Caki2 (cell line): ENCODE data around the gene ELMOD3. TPM values are rescaled to one million over a fixed set of nuclear protein-coding genes. Genes with fewer than 3 reads are reported as not detected.
"Not testable (repeated sequence)": the region's sequence is repeated elsewhere in the genome, so short reads cannot be mapped to it uniquely, and the experiment has no call there.

Source experiments
- DNase-seq: peaks from one replicate; pipeline ENCODE4 v3.0.0-alpha.2; 2015; ENCODE audit warnings: low read depth
- in situ Hi-C: cut with HindIII; loops from 2 replicates; pipeline ENCODE4 v1.10.0; 2016; ENCODE audit warnings: low sequenced_read_pairs, low pct_unique_long_range_greater_than_20kb, mixed read lengths
- total RNA-seq: library from RNA; depleted of rRNA; stranded (reverse); fragments of >200 nt; shearing (Covaris generic); gene quantifications from 2 replicates; pipeline ENCODE4 v1.2.3, GENCODE V29; 2014; ENCODE audit warnings: low replicate concordance; rRNA removed

ELMOD3 gene
- total RNA-seq, 1 experiment from 2014 or later: 21.3 TPM

DNA sequence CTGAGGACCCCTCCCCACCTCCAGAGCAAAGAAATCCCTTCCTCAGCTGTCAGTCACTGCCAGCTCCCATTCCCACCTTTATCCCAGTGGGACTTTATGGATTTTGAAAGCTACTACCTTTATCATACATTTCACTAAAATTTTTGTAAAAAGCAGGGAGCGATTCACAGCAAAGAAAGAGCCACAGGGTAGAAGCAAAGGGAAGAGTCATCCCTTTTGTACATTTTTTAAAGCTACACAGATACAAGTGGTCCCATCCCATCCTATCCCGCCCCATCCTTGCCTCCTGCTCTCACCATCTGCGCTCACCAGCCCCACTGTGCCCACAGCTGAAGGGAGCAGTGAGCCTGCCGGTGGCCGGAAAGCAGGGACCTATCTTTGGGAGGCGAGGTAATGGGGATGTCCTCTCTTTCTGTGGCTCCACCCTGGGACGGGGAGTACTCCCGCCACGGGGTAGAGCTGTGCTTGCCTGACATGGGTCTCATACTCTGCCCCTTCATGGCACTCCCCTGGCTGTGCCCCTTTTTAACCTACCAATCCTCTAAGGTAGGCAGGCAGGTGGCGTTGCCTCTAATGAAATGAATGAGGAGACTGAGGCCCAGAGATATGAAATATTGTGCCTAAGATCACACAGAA is 77.1 kb downstream of the ELMOD3 start:
- DNase-seq: no peak

DNA sequence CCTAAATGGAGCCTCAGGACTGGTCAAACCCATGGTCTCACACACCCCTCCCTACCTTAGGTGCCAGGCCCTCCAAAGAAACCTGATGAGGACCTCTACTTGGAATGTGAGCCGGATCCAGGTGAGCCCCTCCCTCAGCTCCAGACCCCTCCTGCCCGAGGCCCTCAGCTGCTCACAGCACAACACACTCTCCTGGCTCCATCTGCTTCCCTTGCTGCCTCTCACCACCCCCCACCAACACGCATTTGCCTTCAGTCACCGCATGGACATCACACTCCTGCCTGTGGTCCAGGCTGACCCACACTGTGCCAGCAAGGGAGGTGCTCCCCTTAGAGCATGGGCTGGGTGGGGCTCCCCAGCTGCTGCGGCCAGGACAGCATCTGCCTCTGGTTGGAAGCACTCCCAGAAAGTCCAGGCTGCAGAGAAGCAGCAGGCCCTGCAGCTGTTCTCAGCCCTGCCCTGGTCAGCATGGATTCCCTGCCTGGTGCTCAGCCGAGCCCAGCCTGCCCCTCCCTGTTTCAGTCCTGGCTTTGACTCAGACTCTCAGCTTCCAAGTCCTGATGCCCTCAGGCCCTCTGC is 79.0 kb downstream of the ELMOD3 start:
- DNase-seq: peak; percentile 54
- in situ Hi-C loops: no loop called here

More for the DNA sequence above, 77.1 kb downstream of the ELMOD3 start:
- in situ Hi-C loops: no loop called here

DNA sequence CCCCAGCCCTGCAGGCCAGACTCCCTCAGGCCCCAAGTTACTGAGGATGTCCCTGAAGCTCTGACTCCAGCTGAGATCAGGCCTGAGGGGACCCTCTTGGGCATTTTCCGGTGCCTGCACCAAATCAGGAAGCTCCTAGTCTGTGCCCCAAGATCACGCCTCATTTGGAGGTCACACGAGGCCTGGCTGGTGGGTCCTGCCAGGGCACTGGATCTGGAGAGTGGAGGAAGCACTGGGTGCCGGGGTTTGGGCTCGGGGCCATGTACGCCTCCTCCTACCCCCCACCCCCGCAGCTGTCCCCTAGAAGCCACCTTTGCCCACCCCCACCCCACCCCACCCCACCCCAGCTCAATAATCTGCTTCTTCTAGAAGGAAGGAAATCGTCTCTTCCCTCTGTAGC is 80.1 kb downstream of the ELMOD3 start:
- in situ Hi-C loops: no loop called here
- DNase-seq: no peak

DNA sequence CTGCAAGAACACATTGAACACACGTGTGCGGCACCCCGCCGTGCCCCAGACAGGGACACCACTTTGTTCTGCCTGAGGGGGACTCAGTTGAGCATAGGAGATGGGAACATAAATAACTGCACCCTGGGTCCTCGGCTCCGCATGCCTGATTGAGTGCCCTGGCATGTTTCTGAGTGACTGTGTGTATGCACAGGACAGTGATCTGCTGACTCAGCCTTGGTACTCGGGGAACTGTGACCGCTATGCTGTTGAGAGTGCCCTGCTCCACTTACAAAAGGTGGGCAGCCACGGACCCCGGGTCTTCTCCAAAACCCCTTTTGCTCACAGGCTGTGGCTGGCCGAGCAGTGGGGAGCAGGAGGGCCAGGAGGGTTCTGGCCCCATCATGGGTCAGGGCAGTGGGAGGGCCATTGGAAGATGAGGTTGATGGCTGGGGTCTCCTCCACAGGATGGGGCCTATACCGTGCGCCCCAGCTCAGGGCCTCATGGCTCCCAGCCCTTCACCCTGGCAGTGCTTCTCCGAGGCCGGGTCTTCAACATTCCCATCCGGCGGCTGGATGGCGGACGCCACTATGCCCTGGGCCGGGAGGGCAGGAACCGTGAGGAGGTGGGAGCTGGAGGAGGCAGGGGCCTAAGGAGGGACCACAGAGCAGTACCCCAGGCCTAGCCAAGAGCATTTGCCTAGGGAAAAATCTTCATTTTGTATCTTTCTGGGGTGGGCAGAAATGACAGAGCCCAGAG is 80.8 kb downstream of the ELMOD3 start:
- in situ Hi-C loops: no loop called here

DNA sequence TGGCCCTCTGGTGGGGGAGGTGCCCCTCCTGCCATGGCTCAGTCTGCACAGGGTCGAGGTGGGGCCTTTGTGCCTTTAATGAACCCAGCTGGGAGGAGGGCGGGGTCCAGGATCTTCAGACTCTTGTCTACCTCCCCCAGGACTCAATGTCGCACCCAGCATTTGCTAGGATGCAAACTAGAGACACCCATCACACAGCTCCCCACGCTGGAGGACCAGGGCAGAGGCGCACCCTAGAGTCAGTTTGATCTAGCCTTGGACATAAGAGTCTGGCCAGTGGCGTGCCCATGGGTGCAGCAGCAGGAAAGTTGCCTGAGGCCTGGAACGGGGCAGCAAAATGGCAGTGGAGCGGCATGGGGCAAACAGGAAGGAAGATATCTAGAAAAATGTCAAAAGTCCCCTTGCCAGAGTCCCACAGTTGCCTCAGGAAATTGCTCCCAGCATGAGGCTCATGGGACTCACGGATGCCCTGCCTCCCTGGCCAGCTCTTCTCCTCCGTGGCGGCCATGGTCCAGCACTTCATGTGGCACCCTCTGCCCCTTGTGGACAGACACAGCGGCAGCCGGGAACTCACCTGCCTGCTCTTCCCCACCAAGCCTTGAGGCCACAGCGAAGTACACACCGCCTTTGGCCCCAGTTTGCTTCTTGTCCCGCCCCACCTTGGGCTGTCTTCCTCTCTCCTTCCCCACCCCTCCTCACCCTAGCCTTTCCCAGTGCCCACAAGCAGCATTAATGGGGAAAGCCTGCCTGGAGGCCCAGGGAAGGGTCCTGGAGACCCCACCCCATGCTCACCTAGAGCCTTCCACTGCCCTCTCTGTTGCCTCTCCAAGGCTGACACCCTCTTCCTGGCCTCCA is 81.6 kb downstream of the ELMOD3 start:
- DNase-seq: no peak
- in situ Hi-C loops: no loop called here

More for the DNA sequence above, 80.8 kb downstream of the ELMOD3 start:
- DNase-seq: peak; percentile 74

DNA sequence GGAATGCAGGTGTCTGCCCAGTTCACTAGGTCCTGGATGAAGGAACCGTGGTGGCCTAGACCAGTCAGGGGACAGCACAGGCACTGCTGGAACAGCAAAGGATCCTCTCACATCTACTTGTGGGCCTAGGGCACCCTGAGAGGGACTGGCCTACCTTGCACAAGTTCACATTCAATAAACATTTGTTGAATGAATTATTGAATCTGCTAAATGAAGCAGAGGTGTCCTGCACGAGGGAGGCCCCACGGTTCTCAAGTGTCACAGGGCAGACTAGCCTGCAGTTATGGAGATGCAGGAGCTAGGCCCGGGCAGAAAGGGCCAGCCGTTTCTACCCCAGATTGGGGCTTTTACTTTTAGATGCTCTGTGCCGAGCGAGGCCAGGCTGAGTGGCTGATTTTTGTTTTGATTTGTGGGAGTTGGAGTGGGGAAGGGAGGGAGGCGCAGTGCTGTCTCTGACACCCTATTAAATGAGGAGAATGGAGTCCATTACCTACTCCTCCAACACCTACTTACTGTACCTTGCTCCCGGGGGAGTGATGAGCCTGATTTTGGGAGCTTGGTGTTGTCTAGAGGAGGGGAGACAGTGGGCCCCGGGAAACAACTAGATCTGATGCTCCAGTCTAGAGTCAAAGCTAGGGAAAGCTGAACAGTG is 82.4 kb downstream of the ELMOD3 start:
- in situ Hi-C loops: no loop called here
- no peak for DNase-seq

DNA sequence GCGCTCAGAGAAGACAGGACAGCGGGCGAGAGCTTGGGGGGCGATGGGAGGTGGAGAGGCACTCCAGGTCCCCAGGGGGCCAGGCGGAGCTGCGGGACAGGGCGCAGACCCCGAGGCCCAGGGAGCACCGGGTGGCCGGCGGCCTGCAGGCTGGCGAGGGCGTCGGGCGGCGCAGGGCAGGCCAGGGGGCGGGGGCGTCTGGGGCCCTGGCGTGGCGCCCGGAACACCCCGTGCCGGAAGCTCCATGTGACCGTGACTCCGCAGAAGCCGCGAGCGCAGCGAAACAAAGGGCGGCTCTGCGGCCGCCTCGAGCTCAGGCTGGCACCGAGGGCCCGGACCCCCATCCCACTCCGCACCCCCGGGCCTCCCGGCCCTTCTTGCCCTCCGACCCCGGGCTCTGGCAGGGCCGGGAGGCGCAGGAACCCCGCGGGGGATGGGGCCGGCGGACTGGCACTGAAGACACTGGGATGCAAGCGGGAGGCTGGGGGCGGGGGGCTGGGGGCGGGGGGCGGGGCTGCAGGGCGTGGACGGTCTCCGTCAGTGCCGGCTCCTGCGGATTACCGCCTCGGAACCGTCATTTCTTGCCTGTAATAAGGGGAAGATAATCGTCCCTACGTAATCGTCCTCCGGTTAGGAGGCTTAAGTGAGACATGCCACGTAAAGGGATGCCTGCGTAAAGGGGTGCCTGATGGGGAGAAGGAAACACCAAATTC is 83.1 kb downstream of the ELMOD3 start:
- peak; percentile 90 for DNase-seq
- in situ Hi-C loops: no loop called here

DNA sequence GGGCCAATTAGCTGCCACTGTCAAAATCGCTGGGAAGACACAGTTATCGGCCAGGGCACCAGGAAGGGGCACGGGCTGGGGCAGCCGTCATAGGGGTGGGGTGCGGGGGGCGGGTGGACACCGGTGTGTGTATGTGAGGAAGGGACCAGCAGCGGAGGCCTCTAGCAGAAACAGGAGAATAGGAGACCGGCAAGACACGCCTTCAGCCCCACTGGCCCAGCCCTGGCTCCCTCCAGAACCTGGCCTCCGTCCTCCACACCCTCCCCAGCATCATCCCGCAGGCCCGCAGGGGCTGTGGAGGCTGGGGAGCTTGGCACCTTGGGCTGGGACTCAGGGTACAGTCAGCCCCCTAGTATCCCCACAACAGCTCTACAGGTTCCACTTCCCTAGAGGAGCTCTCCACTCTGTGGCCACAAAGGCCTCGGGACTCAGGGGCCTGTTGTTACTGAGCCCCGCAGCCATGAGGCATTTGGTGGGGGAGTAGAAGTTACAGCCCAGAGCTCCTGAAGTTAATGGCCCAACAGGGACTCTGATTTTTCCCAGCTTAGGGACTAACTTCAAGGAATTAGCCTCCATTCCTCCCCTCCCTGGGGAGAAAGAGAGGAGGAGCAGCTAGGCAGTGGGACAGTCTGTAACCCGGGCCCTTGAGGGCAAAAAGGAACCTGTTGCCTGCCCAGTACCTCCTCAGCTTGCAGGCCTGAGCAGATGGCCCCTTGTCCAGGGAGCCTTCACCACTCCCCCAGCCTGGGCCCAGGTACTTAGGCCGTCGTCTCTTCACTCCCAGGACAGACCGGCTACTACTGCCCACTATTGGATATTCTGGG is 83.8 kb downstream of the ELMOD3 start:
- in situ Hi-C loops: no loop called here
- DNase-seq: peak; percentile 60

DNA sequence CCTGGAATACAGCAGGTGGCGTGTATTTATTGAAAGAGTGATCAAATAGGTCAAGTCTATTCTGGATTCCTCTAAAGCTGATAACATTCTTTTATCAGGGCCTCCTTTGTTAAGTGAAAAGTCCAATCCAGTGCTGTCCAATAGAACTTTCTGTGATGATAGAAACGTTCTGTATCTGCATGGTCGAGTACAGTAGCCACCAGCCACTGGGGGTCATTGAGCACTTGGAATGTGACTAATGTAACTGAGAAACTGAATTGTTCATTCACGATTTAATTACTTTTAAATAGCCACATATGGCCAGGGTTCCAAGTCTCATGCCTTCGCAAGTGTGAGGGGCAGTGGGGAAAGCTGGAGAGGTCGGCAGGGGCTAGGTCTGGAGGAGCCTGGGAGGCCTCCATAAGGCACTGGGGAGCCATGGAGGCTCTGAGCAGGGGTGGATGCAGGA is 84.5 kb downstream of the ELMOD3 start:
- DNase-seq: no peak
- in situ Hi-C loops: no loop called here

DNA sequence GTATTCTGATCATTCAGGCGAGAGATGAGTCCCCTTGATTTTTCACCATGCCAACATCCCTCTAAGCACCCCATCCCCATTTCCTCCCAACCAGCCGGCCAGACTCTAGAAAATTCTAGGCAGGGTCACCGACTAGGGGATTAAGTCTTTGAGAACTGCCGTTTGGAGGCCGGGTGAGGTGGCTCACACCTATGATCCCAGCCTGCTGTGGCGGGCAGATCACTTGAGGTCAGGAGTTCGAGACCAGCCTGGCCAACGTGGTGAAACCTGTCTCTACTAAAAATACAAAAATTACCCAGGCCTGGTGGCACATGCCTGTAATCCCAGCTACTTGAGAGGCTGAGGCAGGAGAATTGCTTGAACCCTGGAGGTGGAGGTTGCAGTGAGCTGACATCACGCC is 85.0 kb downstream of the ELMOD3 start:
- DNase-seq, in situ Hi-C loops: not testable (repeated sequence)

DNA sequence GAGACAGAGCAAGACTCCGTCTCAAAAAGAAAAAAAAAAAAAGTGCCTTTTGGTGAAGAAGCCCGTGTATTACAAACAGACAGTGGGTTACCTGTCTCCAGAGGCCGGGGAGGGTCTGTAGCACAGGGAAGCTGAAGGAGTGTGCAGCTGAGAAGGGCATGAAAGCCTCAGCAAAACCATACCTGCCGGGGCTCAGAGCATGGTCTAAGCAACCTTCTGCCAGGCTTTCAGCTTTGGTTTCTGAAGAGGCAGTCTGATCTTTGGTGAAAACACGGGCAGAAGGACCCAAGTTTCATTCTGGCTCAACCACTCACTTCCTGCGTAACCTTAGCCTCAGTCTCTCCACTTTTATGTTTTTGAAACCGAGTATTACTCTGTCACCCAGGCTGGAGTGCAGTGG is 85.4 kb downstream of the ELMOD3 start:
- in situ Hi-C loops: no loop called here
- no peak for DNase-seq

DNA sequence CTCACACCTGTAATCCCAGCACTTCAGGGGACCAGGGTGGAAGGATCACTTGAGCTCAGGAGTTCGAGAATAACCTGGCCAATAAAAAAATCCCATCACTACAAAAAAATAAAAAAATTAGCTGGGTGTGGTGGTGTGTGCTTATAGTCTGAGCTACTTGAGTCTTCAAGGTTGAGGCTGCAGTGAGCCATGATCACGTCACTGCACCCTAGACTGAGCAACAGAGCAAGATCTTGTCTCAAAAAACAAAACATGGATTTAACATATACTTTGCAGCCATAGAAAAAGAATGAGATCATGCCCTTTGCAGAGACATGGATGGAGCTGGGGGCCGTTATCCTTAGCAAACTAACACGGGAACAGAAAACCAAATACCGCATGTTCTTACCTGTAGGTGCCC is 86.2 kb downstream of the ELMOD3 start:
- in situ Hi-C loops: no loop called here
- DNase-seq: no peak

Other genes starting within 250 kb of the ELMOD3 start
- 0.07 TPM in 1 of 2 replicates, not detected in the other for gene TCF7L1, start 221.4 kb upstream of the ELMOD3 start, total RNA-seq
- gene TGOLN2, start 26.8 kb upstream of the ELMOD3 start, total RNA-seq: 38.2 and 41.5 TPM in 2 replicates
- 52.8 and 86.1 TPM in 2 replicates for gene RETSAT, start 241 bp upstream of the ELMOD3 start, total RNA-seq
- 429 and 545 TPM in 2 replicates for gene CAPG, start 55.6 kb downstream of the ELMOD3 start, total RNA-seq
- gene SH2D6, start 63.9 kb downstream of the ELMOD3 start, total RNA-seq: 0.44 TPM in 1 of 2 replicates, not detected in the other
- 56.5 and 59.5 TPM in 2 replicates for gene MAT2A, start 184.4 kb downstream of the ELMOD3 start, total RNA-seq
- gene GGCX, start 206.7 kb downstream of the ELMOD3 start, total RNA-seq: 61.5 and 69.2 TPM in 2 replicates
- gene VAMP8, start 222.8 kb downstream of the ELMOD3 start, total RNA-seq: 2.0 and 3.4 TPM in 2 replicates
- gene VAMP5, start 229.7 kb downstream of the ELMOD3 start, total RNA-seq: not detected in 2 replicates
- gene RNF181, start 241.0 kb downstream of the ELMOD3 start, total RNA-seq: 166 and 213 TPM in 2 replicates
- gene TMEM150A, start 247.9 kb downstream of the ELMOD3 start, total RNA-seq: 3.9 and 8.2 TPM in 2 replicates